NCI-H146 (cell line): ENCODE measurements around the gene SHC2.

Experiments
- DNase-seq: peaks from one replicate; lab custom pipeline; 2025; lab: John Stamatoyannopoulos, UW

Gene SHC2

DNA sequence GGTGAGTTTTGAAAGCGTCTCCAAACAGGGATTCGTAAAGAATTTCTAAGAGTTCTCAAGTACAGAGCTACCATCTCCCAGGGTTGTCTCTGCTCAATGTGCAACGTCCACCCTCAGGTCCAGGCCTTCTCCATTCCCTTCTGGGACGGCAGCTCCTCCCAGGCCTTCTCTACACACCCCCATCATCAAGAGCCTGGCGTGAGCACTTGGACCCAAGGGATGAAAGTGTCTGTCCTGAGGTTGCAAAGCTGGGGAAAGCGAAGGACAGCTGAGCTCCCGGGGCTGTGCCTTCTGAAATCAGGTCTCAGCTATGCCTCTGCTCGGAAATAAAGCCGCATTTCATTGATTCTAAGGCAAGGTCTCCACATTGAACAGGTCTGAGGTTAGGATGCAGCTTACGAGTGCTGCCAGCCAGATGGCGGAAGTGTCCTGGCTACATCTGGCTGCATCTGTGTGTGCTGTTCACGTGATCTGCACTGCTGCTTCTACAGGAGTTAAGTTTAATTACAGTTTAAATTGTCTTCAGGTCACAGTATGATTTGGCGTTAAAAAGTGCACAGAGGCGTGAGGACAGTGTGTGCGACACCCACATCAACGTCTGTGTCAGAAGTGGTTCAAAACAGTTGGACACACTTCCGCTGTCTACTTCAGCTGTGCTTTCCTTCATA is 89.2 kb downstream of the SHC2 start:
- no peak for DNase-seq

DNA sequence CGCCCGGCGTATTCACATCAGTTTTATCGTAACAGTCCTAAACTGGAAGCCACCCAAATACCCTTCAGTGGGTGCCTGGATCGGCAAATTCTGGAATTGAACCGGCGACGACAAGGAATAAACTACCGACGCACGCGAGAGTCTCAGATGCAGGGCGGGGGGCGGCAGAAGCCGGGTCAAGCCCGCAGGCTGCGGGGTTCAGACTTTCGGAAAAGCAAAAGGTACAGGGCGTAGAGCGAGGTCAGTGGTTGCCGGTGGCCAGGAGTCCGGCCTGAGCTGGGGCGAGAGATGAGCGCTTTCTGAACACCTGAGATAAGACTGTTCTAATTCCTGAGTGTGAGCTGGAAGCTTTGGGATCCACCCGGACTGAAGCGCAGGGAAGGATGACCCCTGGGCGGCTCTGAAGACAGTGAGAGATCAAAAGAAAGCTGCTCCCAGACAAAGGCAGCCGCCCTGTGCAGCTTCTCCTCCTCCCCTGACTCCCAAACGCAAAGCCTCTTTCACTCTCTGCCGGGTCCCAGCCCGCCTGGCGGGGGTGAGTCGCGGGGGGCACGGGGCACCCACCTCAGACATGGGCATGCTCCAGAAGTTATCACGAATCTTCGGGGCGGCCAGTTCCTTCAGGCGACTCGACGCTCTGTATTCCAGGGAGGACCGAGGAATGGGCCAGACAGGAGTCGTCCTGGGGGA is 90.0 kb downstream of the SHC2 start:
- no peak for DNase-seq

DNA sequence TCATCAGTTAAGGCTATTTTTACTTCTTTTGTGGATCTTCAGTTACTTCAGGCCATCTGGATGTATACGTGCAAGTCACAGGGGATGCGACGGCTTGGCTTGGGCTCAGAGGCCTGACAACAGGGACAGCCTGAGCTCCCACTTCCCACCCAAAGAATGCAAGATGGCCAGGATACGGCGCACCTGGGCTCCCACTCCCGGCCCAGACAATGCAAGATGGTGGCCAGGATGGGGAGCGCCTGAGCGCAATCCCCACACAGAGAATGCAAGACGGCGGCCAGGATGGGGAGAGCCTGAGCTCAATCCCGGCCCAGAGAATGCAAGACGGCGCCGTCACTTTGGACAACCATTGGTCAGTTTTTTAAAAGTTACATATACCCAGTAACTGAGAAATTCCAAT is 91.0 kb downstream of the SHC2 start:
- DNase-seq: no peak

DNA sequence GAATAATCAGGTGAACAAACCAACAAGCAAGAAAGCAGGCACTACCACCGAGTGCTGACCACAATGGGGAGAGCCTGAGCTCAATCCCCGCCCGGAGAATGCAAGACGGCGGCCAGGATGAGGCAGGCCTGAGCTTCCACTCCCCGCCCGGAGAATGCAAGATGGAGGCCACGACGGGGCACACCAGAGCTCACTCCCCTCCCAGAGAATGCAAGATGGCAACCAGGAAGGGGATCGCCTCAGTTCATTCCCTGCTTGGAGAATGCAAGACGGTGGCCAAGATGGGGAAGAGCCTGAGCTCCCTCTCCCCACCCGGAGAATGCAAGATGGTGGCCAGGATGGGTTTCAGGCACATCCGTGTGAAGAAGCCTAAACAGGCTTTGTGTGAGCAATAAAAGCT is 91.6 kb downstream of the SHC2 start:
- DNase-seq: no peak

DNA sequence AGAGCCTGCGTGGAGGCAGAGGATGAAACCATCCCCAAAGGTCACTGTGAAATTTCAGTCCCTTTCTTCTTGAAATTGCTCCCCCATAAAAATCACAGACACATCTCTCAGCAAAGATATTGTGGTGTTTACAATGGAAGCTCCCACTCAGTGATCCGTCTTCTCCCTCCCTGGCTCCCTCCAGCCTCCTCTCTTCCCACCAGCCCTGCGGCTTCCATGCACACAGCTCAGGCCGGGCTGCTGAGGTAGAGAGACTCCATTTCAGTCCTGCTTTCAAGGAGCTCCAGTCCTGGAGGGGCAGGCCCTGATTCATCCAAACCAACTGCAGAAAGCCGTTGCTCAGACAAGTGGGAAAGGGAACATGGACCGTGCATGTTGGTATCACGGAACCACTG is 92.2 kb downstream of the SHC2 start:
- no peak for DNase-seq

DNA sequence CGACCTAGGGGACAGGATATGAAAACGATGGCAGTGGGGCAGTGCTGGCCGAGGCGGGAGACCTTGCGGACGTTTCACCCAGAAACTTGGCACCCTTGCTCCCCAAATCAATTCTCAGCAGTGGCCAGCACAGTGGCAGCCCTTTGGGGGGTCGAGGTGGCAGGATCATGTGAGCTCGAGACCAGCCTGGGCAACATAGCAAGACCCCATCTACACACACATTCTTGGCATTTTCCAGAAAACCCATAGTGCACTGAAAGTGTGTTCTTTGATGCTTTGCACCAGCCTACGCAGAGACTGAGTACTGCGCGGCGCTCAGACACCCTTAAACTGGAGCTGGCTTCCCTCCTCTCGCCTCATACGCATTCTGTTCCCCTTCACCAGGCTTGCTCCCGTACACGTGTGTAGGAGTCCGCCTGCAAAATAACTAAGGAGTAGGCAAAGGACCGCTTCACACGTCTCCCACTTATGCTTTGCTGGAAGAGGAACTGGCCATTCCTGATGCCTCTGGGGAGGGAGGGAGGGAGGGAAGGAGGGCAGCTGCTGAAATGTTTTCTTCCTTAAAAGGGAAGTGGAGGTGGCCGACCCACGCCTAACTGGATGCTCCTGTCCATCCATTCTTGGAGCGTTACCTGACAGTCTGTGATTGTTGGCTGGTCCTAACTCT is 92.7 kb downstream of the SHC2 start:
- no peak for DNase-seq

DNA sequence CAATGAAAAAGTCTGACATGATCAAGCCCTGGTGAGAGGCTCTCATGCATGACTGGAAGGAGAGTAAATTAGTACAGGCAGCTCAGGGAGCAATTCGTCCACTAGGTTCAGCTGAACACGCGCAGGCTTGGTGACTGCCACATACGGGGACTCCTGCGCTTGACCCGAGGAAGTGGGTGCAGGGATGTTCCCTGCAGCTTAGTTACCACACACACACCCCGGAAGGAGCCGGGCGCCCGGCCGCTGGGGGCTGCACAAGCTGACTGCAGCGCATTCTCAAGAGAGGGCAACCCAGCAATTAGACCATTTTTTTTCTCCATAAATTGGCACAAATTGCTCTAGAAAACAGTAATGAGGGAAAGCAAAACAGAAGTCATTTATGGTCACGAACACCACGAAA is 93.3 kb downstream of the SHC2 start:
- peak; percentile 20 for DNase-seq

DNA sequence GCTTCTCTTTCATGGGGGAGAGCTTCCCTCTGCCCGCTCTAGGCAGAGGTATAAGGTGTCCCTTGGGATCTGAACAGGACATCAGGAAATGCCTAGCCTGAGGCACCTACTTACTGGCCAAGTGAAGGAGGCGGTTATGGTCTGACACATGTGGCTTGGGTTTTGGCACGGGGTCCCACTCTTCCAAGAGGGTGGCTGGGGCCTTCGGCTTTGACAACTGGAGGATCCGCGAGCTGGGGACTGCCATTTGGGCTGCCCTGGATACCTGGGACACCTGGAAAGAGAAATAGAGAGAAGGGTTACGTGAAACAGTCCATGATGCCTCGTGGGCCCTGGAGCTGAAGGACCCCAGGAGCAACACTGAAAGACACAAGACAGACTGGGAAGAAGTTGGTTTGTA is 93.9 kb downstream of the SHC2 start:
- DNase-seq: no peak
